Neural crest cell (in vitro differentiated cells): Measurements from ENCODE around the gene CEP350. TPM values are rescaled to one million over a fixed set of nuclear protein-coding genes. Genes with fewer than 3 reads are reported as not detected.
A peak's percentile ranks its signal among the peaks of the same experiment; 100 is the strongest.
"Not testable (repeated sequence)": the region's sequence is repeated elsewhere in the genome, so short reads cannot be mapped to it uniquely, and the experiment has no call there.

Experiments used
- DNase-seq: peaks from one replicate; pipeline ENCODE4 v3.0.0; 2021; ENCODE audit warnings: low read depth, mixed read lengths, low spot score
- H3K27ac Mint-ChIP-seq: one replicate; pipeline ENCODE4 v1.8.0; 2021; ENCODE audit warnings: mild to moderate bottlenecking, mixed read lengths; ENCODE audit not compliant: unreplicated experiment
- H3K27me3 Mint-ChIP-seq: 2 replicates; pipeline ENCODE4 v1.8.0; 2021; ENCODE audit warnings: low read depth, mild to moderate bottlenecking, mixed read lengths
- H3K36me3 Mint-ChIP-seq: 2 replicates; pipeline ENCODE4 v1.8.0; 2021; ENCODE audit warnings: low read depth, mild to moderate bottlenecking, mixed read lengths
- H3K4me1 Mint-ChIP-seq: 2 replicates; pipeline ENCODE4 v1.8.0; 2021; ENCODE audit warnings: mixed read lengths
- H3K4me3 Mint-ChIP-seq: one replicate; pipeline ENCODE4 v1.8.0; 2021; ENCODE audit warnings: mild to moderate bottlenecking, mixed read lengths
- H3K9me3 Mint-ChIP-seq: 2 replicates; pipeline ENCODE4 v1.8.0; 2021; ENCODE audit warnings: mixed read lengths
- total RNA-seq: library from RNA; stranded (reverse); gene quantifications from 2 replicates; pipeline ENCODE4 v1.2.1, GENCODE V29; 2021
- TF ChIP-seq, protein P1 (sequence below): fragments of 200-600 bp; sonication (generic); conservative IDR thresholded peaks from 2 replicates; pipeline ENCODE4 v1.5.0; 2021; ENCODE audit warnings: antibody characterized with exemption, mild to moderate bottlenecking

Gene CEP350
- total RNA-seq, 1 donor from 2014 or later: 44.8 TPM

DNA sequence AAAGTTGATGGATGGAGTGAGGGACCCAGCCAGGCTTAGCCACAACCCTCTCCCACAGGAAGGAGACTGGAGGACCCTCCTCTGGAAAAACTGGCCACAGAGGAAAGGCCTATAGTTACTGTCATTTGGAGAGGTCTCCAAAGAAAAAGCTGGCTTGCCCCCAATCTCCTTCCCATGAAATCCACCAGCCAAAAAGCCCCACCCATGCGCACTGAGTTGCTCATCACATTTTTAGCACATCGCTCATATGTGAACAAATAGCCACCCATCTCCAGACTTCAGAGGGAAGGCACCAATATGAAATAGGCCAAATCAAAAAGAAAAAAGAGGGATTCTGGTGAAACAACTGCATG, 163.1 kb downstream of the CEP350 start:
- no peak overlapping the region for H3K4me3 Mint-ChIP-seq
- H3K27me3 Mint-ChIP-seq: no peaks in the 10 kb centered on the region
- no peaks in the 10 kb centered on the region for H3K9me3 Mint-ChIP-seq
- DNase-seq: no peak
- TF ChIP-seq, protein P1, sequence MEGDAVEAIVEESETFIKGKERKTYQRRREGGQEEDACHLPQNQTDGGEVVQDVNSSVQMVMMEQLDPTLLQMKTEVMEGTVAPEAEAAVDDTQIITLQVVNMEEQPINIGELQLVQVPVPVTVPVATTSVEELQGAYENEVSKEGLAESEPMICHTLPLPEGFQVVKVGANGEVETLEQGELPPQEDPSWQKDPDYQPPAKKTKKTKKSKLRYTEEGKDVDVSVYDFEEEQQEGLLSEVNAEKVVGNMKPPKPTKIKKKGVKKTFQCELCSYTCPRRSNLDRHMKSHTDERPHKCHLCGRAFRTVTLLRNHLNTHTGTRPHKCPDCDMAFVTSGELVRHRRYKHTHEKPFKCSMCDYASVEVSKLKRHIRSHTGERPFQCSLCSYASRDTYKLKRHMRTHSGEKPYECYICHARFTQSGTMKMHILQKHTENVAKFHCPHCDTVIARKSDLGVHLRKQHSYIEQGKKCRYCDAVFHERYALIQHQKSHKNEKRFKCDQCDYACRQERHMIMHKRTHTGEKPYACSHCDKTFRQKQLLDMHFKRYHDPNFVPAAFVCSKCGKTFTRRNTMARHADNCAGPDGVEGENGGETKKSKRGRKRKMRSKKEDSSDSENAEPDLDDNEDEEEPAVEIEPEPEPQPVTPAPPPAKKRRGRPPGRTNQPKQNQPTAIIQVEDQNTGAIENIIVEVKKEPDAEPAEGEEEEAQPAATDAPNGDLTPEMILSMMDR: no peak
- H3K36me3 Mint-ChIP-seq: peaks cover 5% of the 10 kb centered on the region
- no peaks in the 10 kb centered on the region for H3K4me1 Mint-ChIP-seq
- H3K27ac Mint-ChIP-seq: no peak overlapping the region

DNA sequence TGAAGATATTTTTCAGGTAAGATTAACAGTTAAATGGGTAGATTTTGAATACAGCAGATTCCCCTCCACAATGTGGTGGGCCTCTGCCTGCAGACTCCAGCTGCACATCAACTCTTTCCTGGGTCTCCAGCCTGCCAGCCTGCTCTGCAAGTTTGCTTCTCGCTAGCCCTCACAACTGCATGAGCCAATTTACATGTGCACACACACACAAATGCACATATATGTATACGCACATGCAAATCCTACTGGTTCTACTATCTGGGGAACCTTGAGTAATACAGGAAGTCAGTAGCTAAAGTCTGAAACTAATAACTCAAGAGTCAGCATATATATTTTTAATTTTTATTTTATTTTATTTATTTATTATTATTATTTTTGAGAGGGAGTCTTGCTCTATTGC, 165.2 kb downstream of the CEP350 start:
- no peak overlapping the region for H3K27ac Mint-ChIP-seq
- no peaks in the 10 kb centered on the region for H3K27me3 Mint-ChIP-seq
- TF ChIP-seq, protein P1: no peak
- H3K4me1 Mint-ChIP-seq: no peaks in the 10 kb centered on the region
- no peak overlapping the region for H3K4me3 Mint-ChIP-seq
- peaks cover 4% of the 10 kb centered on the region for H3K36me3 Mint-ChIP-seq
- H3K9me3 Mint-ChIP-seq: peaks cover 2% of the 10 kb centered on the region
- DNase-seq: no peak

DNA sequence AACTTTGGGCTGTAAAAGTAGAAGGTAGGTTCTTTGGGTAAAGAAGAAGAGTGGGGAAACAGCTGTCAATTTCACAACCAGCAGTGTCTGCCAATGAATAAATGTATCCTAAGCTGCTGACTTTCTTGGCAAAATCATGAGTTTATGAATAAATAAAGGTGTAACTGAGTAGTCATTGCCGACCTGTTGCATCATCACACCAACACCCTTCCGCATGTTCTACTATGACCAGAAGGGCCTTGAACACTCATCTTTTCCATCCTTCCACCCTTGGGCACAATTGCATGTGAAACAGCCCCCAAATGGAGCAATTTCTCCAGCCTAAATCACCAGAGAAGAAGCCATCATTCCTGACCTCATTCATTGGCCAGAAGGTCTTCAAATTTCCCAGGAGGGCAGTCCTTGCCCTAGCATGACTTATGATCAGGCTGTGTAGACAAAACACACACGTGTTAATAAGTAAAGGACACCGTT, 168.9 kb downstream of the CEP350 start:
- H3K4me1 Mint-ChIP-seq: no peaks in the 10 kb centered on the region
- no peak for DNase-seq
- peaks cover 2% of the 10 kb centered on the region for H3K9me3 Mint-ChIP-seq
- H3K36me3 Mint-ChIP-seq: no peaks in the 10 kb centered on the region
- H3K4me3 Mint-ChIP-seq: no peak overlapping the region
- H3K27ac Mint-ChIP-seq: no peak overlapping the region
- H3K27me3 Mint-ChIP-seq: no peaks in the 10 kb centered on the region
- TF ChIP-seq, protein P1: no peak

DNA sequence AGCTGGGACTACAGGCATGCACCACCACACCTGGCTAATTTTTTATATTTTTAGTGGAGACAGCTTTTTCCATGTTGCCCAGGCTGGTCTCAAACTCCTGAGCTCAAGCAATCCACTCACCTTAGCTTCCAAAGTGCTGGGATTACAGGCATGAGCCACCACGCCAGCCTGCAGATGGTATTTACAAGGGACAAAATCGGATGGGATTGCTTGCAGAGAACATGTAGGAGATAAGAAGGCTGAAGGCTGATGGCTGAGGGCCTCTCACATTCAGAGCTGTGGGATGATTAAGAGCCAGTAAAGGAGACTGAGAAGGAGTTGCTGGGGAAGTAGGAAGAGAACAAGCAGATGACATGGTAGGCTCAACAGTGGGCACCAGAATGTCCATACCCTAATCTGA, 176.0 kb downstream of the CEP350 start:
- no peak overlapping the region for H3K4me3 Mint-ChIP-seq

DNA sequence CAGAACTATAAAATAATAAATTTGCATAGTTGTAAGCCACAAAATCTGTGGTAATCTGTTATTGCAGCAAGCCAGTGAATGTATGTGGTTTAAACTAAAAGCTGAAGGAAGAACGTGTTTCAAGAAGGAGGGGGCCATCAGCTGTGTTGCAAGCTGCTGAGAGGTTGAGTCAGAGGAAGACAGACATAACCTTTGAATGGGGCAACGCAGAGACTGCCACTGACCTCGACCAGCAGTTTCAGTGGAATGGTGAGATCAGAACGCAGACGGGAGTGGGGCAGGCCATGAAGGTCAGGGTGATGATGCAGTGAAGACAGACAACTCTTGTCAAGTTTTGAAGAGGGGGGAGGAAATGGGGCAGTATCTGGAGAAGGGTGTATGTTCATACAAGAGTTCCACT, 176.9 kb downstream of the CEP350 start:
- no peaks in the 10 kb centered on the region for H3K36me3 Mint-ChIP-seq
- DNase-seq: no peak
- TF ChIP-seq, protein P1: no peak
- H3K9me3 Mint-ChIP-seq: peaks cover 4% of the 10 kb centered on the region
- no peak overlapping the region for H3K4me3 Mint-ChIP-seq
- peak overlapping the region; percentile 93 for H3K27ac Mint-ChIP-seq
- H3K4me1 Mint-ChIP-seq: peaks cover 7% of the 10 kb centered on the region
- peaks cover 4% of the 10 kb centered on the region for H3K27me3 Mint-ChIP-seq

More for the DNA sequence above, 176.0 kb downstream of the CEP350 start:
- no peak for DNase-seq
- no peaks in the 10 kb centered on the region for H3K27me3 Mint-ChIP-seq
- peaks cover 7% of the 10 kb centered on the region for H3K4me1 Mint-ChIP-seq
- TF ChIP-seq, protein P1: no peak
- H3K27ac Mint-ChIP-seq: no peak overlapping the region
- H3K36me3 Mint-ChIP-seq: no peaks in the 10 kb centered on the region
- H3K9me3 Mint-ChIP-seq: peaks cover 4% of the 10 kb centered on the region

DNA sequence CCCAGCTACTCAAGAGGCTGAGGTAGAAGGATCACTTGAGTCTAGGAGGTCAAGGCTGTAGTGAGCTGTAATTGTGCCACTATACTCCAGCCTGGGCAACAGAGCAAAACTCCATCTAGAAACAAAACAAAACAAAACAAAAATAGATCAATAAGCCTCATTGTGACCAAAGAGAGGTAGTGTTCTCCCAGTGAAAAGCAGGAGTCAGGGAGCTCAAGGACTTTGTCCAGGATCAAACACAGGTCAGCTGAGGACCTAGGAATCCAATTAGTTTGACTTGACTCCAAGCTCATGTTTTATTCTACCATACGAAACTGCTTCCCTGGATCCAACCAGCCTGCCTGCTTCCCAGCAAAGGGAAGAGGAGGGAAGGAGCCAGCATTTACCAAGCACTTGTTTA, 178.6 kb downstream of the CEP350 start:
- peaks cover 12% of the 10 kb centered on the region for H3K9me3 Mint-ChIP-seq
- peaks cover 10% of the 10 kb centered on the region for H3K27me3 Mint-ChIP-seq
- TF ChIP-seq, protein P1: no peak
- no peak overlapping the region for H3K27ac Mint-ChIP-seq
- H3K36me3 Mint-ChIP-seq: no peaks in the 10 kb centered on the region
- DNase-seq: no peak
- H3K4me3 Mint-ChIP-seq: no peak overlapping the region
- peaks cover 7% of the 10 kb centered on the region for H3K4me1 Mint-ChIP-seq

DNA sequence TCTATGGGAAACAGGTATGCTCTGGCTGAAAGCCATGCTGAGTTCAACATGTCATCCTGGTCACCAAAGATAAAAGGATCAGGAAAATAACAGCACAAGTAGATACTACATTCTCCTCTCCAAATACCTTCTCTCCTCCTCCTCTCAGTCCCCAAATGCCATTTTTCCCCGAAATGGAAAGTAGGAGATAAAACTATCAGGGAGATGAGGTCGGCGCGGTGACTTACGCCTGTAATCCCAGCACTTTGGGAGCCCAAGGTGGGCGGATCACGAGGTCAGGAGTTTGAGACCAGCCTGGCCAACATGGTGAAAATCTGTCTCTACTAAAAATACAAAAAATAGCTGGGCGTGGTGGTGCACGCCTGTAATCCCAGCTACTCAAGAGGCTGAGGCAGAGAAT, 179.1 kb downstream of the CEP350 start:
- H3K36me3 Mint-ChIP-seq, DNase-seq, H3K4me1 Mint-ChIP-seq, H3K27me3 Mint-ChIP-seq, H3K27ac Mint-ChIP-seq, H3K4me3 Mint-ChIP-seq: not testable (repeated sequence)
- peaks cover 12% of the 10 kb centered on the region for H3K9me3 Mint-ChIP-seq
